SU-DHL-6 (cell line): ENCODE results near the gene ZNF804B.

Experiments used
- H2AFZ ChIP-seq: fragments of 200-600 bp; sonication (generic); 2 replicates; pipeline ENCODE4 v1.6.1; 2014; ENCODE audit warnings: low read depth, mild to moderate bottlenecking, moderate library complexity, mixed read lengths, antibody characterized with exemption, low read length; ENCODE audit not compliant: severe bottlenecking
- H3F3A ChIP-seq: fragments of 200-600 bp; shearing (Covaris generic); 2 replicates; pipeline ENCODE4 v1.6.0; 2016; ENCODE audit warnings: antibody characterized with exemption, mild to moderate bottlenecking; ENCODE audit not compliant: insufficient read depth
- H3K27ac ChIP-seq: fragments of 200-600 bp; sonication (generic); 2 replicates; pipeline ENCODE4 v1.5.1; 2016; ENCODE audit warnings: low read depth, mild to moderate bottlenecking, low read length, moderate library complexity, mixed read lengths
- H3K27me3 ChIP-seq: fragments of 200-600 bp; sonication (generic), shearing (Covaris generic); 2 replicates; pipeline ENCODE4 v1.6.0; 2014; ENCODE audit warnings: mild to moderate bottlenecking, low read length
- H3K36me3 ChIP-seq: fragments of 200-600 bp; sonication (generic); 2 replicates; pipeline ENCODE4 v1.6.1; 2014; ENCODE audit warnings: mild to moderate bottlenecking, low read length, mixed read lengths
- H3K4me2 ChIP-seq: fragments of 300-600, 200-600 bp; shearing (Covaris generic), sonication (generic); 2 replicates; pipeline ENCODE4 v1.6.0; 2014; ENCODE audit warnings: low read length, low read depth, mild to moderate bottlenecking; ENCODE audit not compliant: poor library complexity, severe bottlenecking
- H3K4me3 ChIP-seq: fragments of 200-600 bp; sonication (generic); 2 replicates; pipeline ENCODE4 v1.5.1; 2014; ENCODE audit warnings: antibody characterized with exemption, low read length, mild to moderate bottlenecking, mixed read lengths; ENCODE audit not compliant: insufficient read depth, poor library complexity, severe bottlenecking
- H3K79me2 ChIP-seq: fragments of 200-600 bp; sonication (generic); 2 replicates; pipeline ENCODE4 v1.6.1; 2014; ENCODE audit warnings: mild to moderate bottlenecking, low read length, moderate library complexity; ENCODE audit not compliant: insufficient read depth
- H3K9ac ChIP-seq: fragments of 200-600 bp; sonication (generic); 2 replicates; pipeline ENCODE4 v1.7.0; 2014; ENCODE audit warnings: mild to moderate bottlenecking, low read length
- H3K9me2 ChIP-seq: fragments of 200-600 bp; sonication (generic); replicated peaks from 2 replicates; pipeline ENCODE4 v1.6.1; 2014; ENCODE audit warnings: low read length; ENCODE audit not compliant: insufficient read depth
- H3K9me3 ChIP-seq: fragments of 200-600 bp; sonication (generic); 2 replicates; pipeline ENCODE4 v1.6.1; 2014; ENCODE audit warnings: low read length, mixed read lengths; ENCODE audit not compliant: insufficient read depth
- H4K20me1 ChIP-seq: fragments of 200-600 bp; sonication (generic); 2 replicates; pipeline ENCODE4 v1.6.1; 2014; ENCODE audit warnings: low read depth, mild to moderate bottlenecking, antibody characterized with exemption, low read length, moderate library complexity, mixed read lengths
- CTCF ChIP-seq: fragments of 200-600 bp; sonication (generic); IDR thresholded peaks from one replicate; pipeline ENCODE4 v1.5.1; 2017; ENCODE audit warnings: antibody characterized with exemption, mild to moderate bottlenecking, low read length, moderate library complexity; ENCODE audit not compliant: insufficient read depth, poor library complexity, severe bottlenecking
- EZH2phosphoT487 ChIP-seq: fragments of 200-600 bp; sonication (generic), shearing (Covaris generic); conservative IDR thresholded peaks from 2 replicates; pipeline ENCODE4 v1.6.1; 2018; ENCODE audit warnings: mild to moderate bottlenecking, antibody characterized with exemption, low read length, moderate library complexity, mixed read lengths

ZNF804B gene

DNA sequence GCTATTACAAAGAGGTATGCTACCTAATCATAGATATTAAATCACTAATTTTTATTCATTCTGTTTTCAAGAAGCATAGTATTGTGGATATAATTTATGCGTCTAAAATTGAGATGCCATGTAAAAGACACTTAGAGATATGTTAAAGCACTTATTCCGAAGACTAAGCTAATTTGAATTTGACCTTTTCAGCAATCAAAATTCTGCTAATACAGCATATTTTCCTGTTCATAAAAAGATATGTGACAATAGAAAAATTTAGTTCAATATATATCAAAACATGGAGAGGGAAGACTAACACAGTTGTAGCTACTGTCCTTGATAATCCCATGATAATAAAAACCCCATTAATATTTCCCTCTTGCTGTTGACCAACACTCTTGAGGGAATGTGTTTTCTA is 422.6 kb downstream of the ZNF804B start:
- Histone ChIP-seq H3K9me2 (no peaks in the 10 kb centered on the region), H3K79me2 (no peaks in the 10 kb centered on the region), H3K27me3 (no peaks in the 10 kb centered on the region), H2AFZ (no peak overlapping the region), H3K27ac (no peak overlapping the region), H3K9ac (no peak overlapping the region), H3K9me3 (no peaks in the 10 kb centered on the region), H3K36me3 (0 out of 2 replicates have a peak, but pooled peaks cover 3% of the 10 kb centered on the region), H3K4me3 (no peak overlapping the region), H3F3A (no peaks in the 10 kb centered on the region), H4K20me1 (no peaks in the 10 kb centered on the region), H3K4me2 (no peak overlapping the region)
- no peak for TF ChIP-seq CTCF
- TF ChIP-seq EZH2phosphoT487: no peak

GRCh38 chr7:89183712-89184111 is 424.2 kb downstream of the ZNF804B start:
- no peaks in the 10 kb centered on the region for H4K20me1 ChIP-seq
- H3K9ac ChIP-seq: no peak overlapping the region
- H3K9me3 ChIP-seq: no peaks in the 10 kb centered on the region
- TF ChIP-seq CTCF (no peak), EZH2phosphoT487 (no peak)
- no peak overlapping the region for H3K4me3 ChIP-seq
- no peaks in the 10 kb centered on the region for H3K79me2 ChIP-seq
- no peaks in the 10 kb centered on the region for H3K36me3 ChIP-seq
- no peak overlapping the region for H2AFZ ChIP-seq
- H3K4me2 ChIP-seq: no peak overlapping the region
- H3K27me3 ChIP-seq: no peaks in the 10 kb centered on the region
- no peaks in the 10 kb centered on the region for H3F3A ChIP-seq
- H3K9me2 ChIP-seq: no peaks in the 10 kb centered on the region
- no peak overlapping the region for H3K27ac ChIP-seq

DNA sequence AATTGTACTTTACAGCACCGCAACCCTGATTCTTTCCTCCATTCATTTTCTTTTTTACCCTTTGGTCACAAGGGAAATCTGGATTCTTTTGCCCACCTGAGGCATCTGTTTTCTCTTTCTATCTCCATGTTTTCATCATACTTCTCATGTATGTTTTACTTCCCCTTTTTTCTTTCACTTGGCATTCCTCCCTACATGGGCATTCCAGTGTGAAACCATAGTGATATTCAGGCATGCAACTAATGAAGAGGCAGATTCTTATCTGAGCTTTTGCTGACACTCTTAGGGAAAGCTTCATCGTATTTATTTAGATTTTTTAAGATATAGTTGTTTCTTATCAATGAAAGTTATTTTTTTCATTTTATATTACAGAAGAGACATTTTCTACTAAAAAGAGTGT is 441.3 kb downstream of the ZNF804B start:
- Histone ChIP-seq H3K4me2 (no peak overlapping the region), H3K36me3 (no peaks in the 10 kb centered on the region), H3K9me2 (no peaks in the 10 kb centered on the region), H3K27ac (no peak overlapping the region), H2AFZ (no peak overlapping the region), H3K79me2 (no peaks in the 10 kb centered on the region), H3K9me3 (peaks cover 4% of the 10 kb centered on the region; the same call in 1 of the 2 replicates), H3K9ac (no peak overlapping the region), H4K20me1 (no peaks in the 10 kb centered on the region), H3K4me3 (no peak overlapping the region), H3F3A (no peaks in the 10 kb centered on the region), H3K27me3 (no peaks in the 10 kb centered on the region)
- TF ChIP-seq EZH2phosphoT487: no peak
- no peak for TF ChIP-seq CTCF
